Suprapubic skin (tissue), 4 donors: ENCODE data around the gene MARCO.

ENCODE experiments used
- CTCF ChIP-seq, 2 donors: fragments of 200-600 bp in 1 of 2; fragments of 450-650 bp in 1 of 2; sonication (generic) in 1 of 2; IDR thresholded peaks; one replicate each; pipeline ENCODE4 v1.5.1; 2016 to 2019; ENCODE audit warnings: antibody characterized with exemption in 2 of 2, mild to moderate bottlenecking in 1 of 2, moderate library complexity in 1 of 2
- EP300 ChIP-seq: sonication (generic); formaldehyde crosslinking; IDR thresholded peaks from one replicate; pipeline ENCODE4 v1.6.1; 2017; ENCODE audit warnings: antibody characterized with exemption
- POLR2A ChIP-seq, 2 donors: fragments of 450-650 bp; IDR thresholded peaks; one replicate each; pipeline ENCODE4 v1.6.1; 2017; ENCODE audit warnings: antibody characterized with exemption in 2 of 2, mild to moderate bottlenecking in 2 of 2, moderate library complexity in 2 of 2
- POLR2AphosphoS5 ChIP-seq, 3 donors: sonication (generic); formaldehyde crosslinking; IDR thresholded peaks; one replicate each; pipeline ENCODE4 v1.6.1; 2017; ENCODE audit warnings: antibody characterized with exemption in 3 of 3

GRCh38 chr2:118986738-118987137 lies 44.7 kb downstream of the MARCO start:
- TF ChIP-seq EP300 (no peak), CTCF (IDR thresholded peaks at IDR 0.05) (no peak), POLR2A (IDR thresholded peaks at IDR 0.05) (no peak), POLR2AphosphoS5 (IDR thresholded peaks at IDR 0.05) (no peak)
